Motor neuron (in vitro differentiated cells): ENCODE results near the gene PLEKHA7. TPM values are rescaled to one million over a fixed set of nuclear protein-coding genes. Genes with fewer than 3 reads are reported as not detected.
"Not testable (repeated sequence)": the region's sequence is repeated elsewhere in the genome, so short reads cannot be mapped to it uniquely, and the experiment has no call there.

ENCODE experiments used
- ATAC-seq, 8 experiments: fragments of 200-7000 bp; cut with Tn5 transposase; replicated peaks in 6 of 8; 2 replicates each; pipeline ENCODE4 v1.8.0; 2021; ENCODE audit warnings: mild to moderate bottlenecking in 8 of 8, moderate library complexity in 8 of 8
- H3K27ac ChIP-seq, 2 donors: fragments of 250-450 bp; sonication (Bioruptor Pico); 2 replicates each; pipeline ENCODE4 v1.9.0; 2021; ENCODE audit warnings: antibody characterized with exemption in 2 of 2, mild to moderate bottlenecking in 2 of 2, moderate library complexity in 1 of 2
- H3K4me1 ChIP-seq, 2 donors: fragments of 250-450 bp; sonication (Bioruptor Pico); replicated peaks in 1 of 2; 2 replicates each; pipeline ENCODE4 v1.6.1; 2021; ENCODE audit warnings: antibody characterized with exemption in 2 of 2, mild to moderate bottlenecking in 2 of 2, moderate library complexity in 1 of 2
- H3K4me3 ChIP-seq, 5 donors: fragments of 250-450 bp; sonication (Bioruptor Pico); 2 replicates each; pipeline ENCODE4 v1.9.0; 2021; ENCODE audit warnings: antibody characterized with exemption in 5 of 5, mild to moderate bottlenecking in 5 of 5, moderate library complexity in 4 of 5
- WGBS, 10 experiments: fragments of 450-650 bp; shearing (Covaris generic); methylation state at CpG; one replicate each; pipeline ENCODE4 v1.0.0; 2022; 5-methylcytosine and 5-hydroxymethylcytosine counted together
- in situ Hi-C, 9 experiments: fragments of 400-800 bp; cut with MboI; loops; one replicate each; pipeline ENCODE4 v1.15.0; 2021; ENCODE audit warnings: low sequenced_read_pairs in 9 of 9, low pct_unique_long_range_greater_than_20kb in 2 of 9; ENCODE audit not compliant: unreplicated experiment in 9 of 9
- total RNA-seq, 8 experiments: library from RNA; unstranded; fragments of 300-600 nt; gene quantifications; 2 replicates each; pipeline versions ENCODE4 v1.2.3 to v1.2.4, GENCODE V29; 2022

Gene PLEKHA7
- total RNA-seq, 8 experiments from 2014 or later: 1.0 to 14.3 (median 4.3) TPM

- in situ Hi-C loops: no loop called here
- Histone ChIP-seq H3K4me3 (no peak overlapping the region), H3K27ac (no peak overlapping the region), H3K4me1 (no peaks in the 10 kb centered on the region)
- ATAC-seq: no peak
- 0 to 71% (median 40%) methylated on average over 1 to 3 of the region's 3 CpGs; no CpG with 5 or more reads in 5 of the 10 experiments for WGBS, 10 experiments
These were observed 50.8 kb downstream of the PLEKHA7 start for GRCh38 chr11:16963316-16963876.

GRCh38 chr11:16962589-16962988, 51.6 kb downstream of the PLEKHA7 start:
- H3K4me3 ChIP-seq, in situ Hi-C loops, H3K27ac ChIP-seq, H3K4me1 ChIP-seq, ATAC-seq: not testable (repeated sequence)

GRCh38 chr11:16962146-16962545, 52.1 kb downstream of the PLEKHA7 start:
- Histone ChIP-seq H3K27ac (no peak overlapping the region), H3K4me1 (no peaks in the 10 kb centered on the region), H3K4me3 (no peak overlapping the region)
- ATAC-seq: no peak
- 0 to 100% (median 96%) methylated on average over 1 to 4 of the region's 5 CpGs; no CpG with 5 or more reads in 1 of the 10 experiments for WGBS, 10 experiments
- in situ Hi-C loops: no loop called here

- 20 to 86% (median 40%) methylated on average over 1 to 4 of the region's 5 CpGs; no CpG with 5 or more reads in 7 of the 10 experiments for WGBS, 10 experiments
- Histone ChIP-seq H3K27ac (no peak overlapping the region), H3K4me1 (no peaks in the 10 kb centered on the region), H3K4me3 (no peak overlapping the region)
- no peak for ATAC-seq
- in situ Hi-C loops: no loop called here
These were observed 54.0 kb downstream of the PLEKHA7 start for GRCh38 chr11:16960250-16960649.

GRCh38 chr11:16959602-16960001, 54.6 kb downstream of the PLEKHA7 start:
- H3K27ac ChIP-seq: no peak overlapping the region
- in situ Hi-C loops: no loop called here
- no peak for ATAC-seq
- H3K4me3 ChIP-seq: no peak overlapping the region
- no peaks in the 10 kb centered on the region for H3K4me1 ChIP-seq
- WGBS, 10 experiments: 50 to 100% (median 88%) methylated on average over 1 to 3 of the region's 4 CpGs; no CpG with 5 or more reads in 2 of the 10 experiments

GRCh38 chr11:16958833-16959232, 55.4 kb downstream of the PLEKHA7 start:
- ATAC-seq: no peak
- H3K27ac ChIP-seq: no peak overlapping the region
- 33 to 100% (median 83%) methylated on average over 1 to 5 of the region's 5 CpGs; no CpG with 5 or more reads in 3 of the 10 experiments for WGBS, 10 experiments
- no peak overlapping the region for H3K4me3 ChIP-seq
- H3K4me1 ChIP-seq: no peaks in the 10 kb centered on the region
- in situ Hi-C loops: no loop called here

- 37 to 100% (median 96%) methylated on average over 1 to 5 of the region's 5 CpGs; no CpG with 5 or more reads in 3 of the 10 experiments for WGBS, 10 experiments
- Histone ChIP-seq H3K27ac (no peak overlapping the region), H3K4me3 (no peak overlapping the region), H3K4me1 (no peaks in the 10 kb centered on the region)
- in situ Hi-C loops: no loop called here
- no peak for ATAC-seq
These were observed 57.6 kb downstream of the PLEKHA7 start for GRCh38 chr11:16956538-16957153.

- in situ Hi-C loops: no loop called here
- Histone ChIP-seq H3K4me3 (no peak overlapping the region), H3K27ac (no peak overlapping the region), H3K4me1 (no peaks in the 10 kb centered on the region)
- no peak for ATAC-seq
These were observed 60.6 kb downstream of the PLEKHA7 start for GRCh38 chr11:16953663-16954062.

- ATAC-seq: no peak
- H3K4me3 ChIP-seq: no peak overlapping the region
- WGBS, 10 experiments: 14 to 83% (median 67%) methylated on average over 1 to 6 of the region's 6 CpGs; no CpG with 5 or more reads in 3 of the 10 experiments
- H3K4me1 ChIP-seq: peaks cover 0 to 5% of the 10 kb centered on the region in 2 donors
- H3K27ac ChIP-seq: no peak overlapping the region
- in situ Hi-C loops: loop anchor here in 3 of 9 experiments (10.0 to 25.0 kb wide), 2 partner anchors 116 to 118 kb away; no protein-coding TSS in a partner anchor
These were observed 67.5 kb downstream of the PLEKHA7 start for GRCh38 chr11:16946477-16947282.

- in situ Hi-C loops: loop anchor here in 3 of 9 experiments (10.0 to 25.0 kb wide), 2 partner anchors 116 to 119 kb away; no protein-coding TSS in a partner anchor
- 0 to 79% (median 68%) methylated on average over 1 to 5 of the region's 9 CpGs; no CpG with 5 or more reads in 4 of the 10 experiments for WGBS, 10 experiments
These were observed 68.3 kb downstream of the PLEKHA7 start for GRCh38 chr11:16945671-16946469.

GRCh38 chr11:16942911-16943310, 71.3 kb downstream of the PLEKHA7 start:
- in situ Hi-C loops: loop anchor here in 3 of 9 experiments (10.0 to 25.0 kb wide), 2 partner anchors 119 to 122 kb away; no protein-coding TSS in a partner anchor
- Histone ChIP-seq H3K4me1 (peaks cover 0 to 11% of the 10 kb centered on the region in 2 donors), H3K4me3 (no peak overlapping the region), H3K27ac (no peak overlapping the region)
- WGBS, 10 experiments: 63 to 85% (median 80%) methylated on average over 1 to 3 of the region's 3 CpGs; no CpG with 5 or more reads in 1 of the 10 experiments
- ATAC-seq: no peak

More at GRCh38 chr11:16945671-16946469, 68.3 kb downstream of the PLEKHA7 start:
- no peak overlapping the region for H3K4me3 ChIP-seq
- peak; percentile 73 to 100 (median 96) for ATAC-seq
- no peak overlapping the region for H3K27ac ChIP-seq
- peaks cover 0 to 5% of the 10 kb centered on the region in 2 donors for H3K4me1 ChIP-seq

GRCh38 chr11:16942342-16942741, 71.9 kb downstream of the PLEKHA7 start:
- 50 to 100% (median 63%) methylated on average over 1 to 4 of the region's 4 CpGs; no CpG with 5 or more reads in 3 of the 10 experiments for WGBS, 10 experiments

More at GRCh38 chr11:16942342-16942741, 71.9 kb downstream of the PLEKHA7 start:
- in situ Hi-C loops: loop anchor here in 3 of 9 experiments (10.0 to 25.0 kb wide), 2 partner anchors 120 to 122 kb away; no protein-coding TSS in a partner anchor
- Histone ChIP-seq H3K27ac (no peak overlapping the region), H3K4me1 (peaks cover 0 to 11% of the 10 kb centered on the region in 2 donors), H3K4me3 (no peak overlapping the region)
- no peak for ATAC-seq
